HG02943 (cell line): ENCODE data around the gene PNLDC1.
"Not testable (repeated sequence)": the region's sequence is repeated elsewhere in the genome, so short reads cannot be mapped to it uniquely, and the experiment has no call there.

ENCODE experiments used
- ATAC-seq: cut with Tn5 transposase; IDR thresholded peaks from one replicate; pipeline ENCODE4 v1.9.1; 2021; ENCODE audit warnings: mild to moderate bottlenecking, low read depth, moderate library complexity; ENCODE audit not compliant: unreplicated experiment

Gene PNLDC1

GRCh38 chr6:159844737-159845645, 44.9 kb downstream of the PNLDC1 start:
- ATAC-seq: no peak

- ATAC-seq: not testable (repeated sequence)
Measured at GRCh38 chr6:159848552-159848951, 48.5 kb downstream of the PNLDC1 start.

- ATAC-seq: not testable (repeated sequence)
Measured at GRCh38 chr6:159849851-159850250, 49.8 kb downstream of the PNLDC1 start.

GRCh38 chr6:159852877-159853276, 52.8 kb downstream of the PNLDC1 start:
- ATAC-seq: no peak

- ATAC-seq: no peak
Measured at GRCh38 chr6:159853754-159854153, 53.7 kb downstream of the PNLDC1 start.

GRCh38 chr6:159854959-159855358, 54.9 kb downstream of the PNLDC1 start:
- no peak for ATAC-seq

- no peak for ATAC-seq
Measured at GRCh38 chr6:159858259-159858658, 58.2 kb downstream of the PNLDC1 start.

- no peak for ATAC-seq
Measured at GRCh38 chr6:159860482-159860881, 60.4 kb downstream of the PNLDC1 start.

- no peak for ATAC-seq
Measured at GRCh38 chr6:159862103-159862502, 62.0 kb downstream of the PNLDC1 start.

GRCh38 chr6:159863341-159863740, 63.3 kb downstream of the PNLDC1 start:
- ATAC-seq: not testable (repeated sequence)

- ATAC-seq: no peak
Measured at GRCh38 chr6:159865226-159865920, 65.3 kb downstream of the PNLDC1 start.

GRCh38 chr6:159866286-159867247, 66.5 kb downstream of the PNLDC1 start:
- ATAC-seq: no peak
